Keratinocyte (primary cell): ENCODE results near the gene LSP1. TPM values are rescaled to one million over a fixed set of nuclear protein-coding genes. Genes with fewer than 3 reads are reported as not detected.
"Not testable (repeated sequence)": the region's sequence is repeated elsewhere in the genome, so short reads cannot be mapped to it uniquely, and the experiment has no call there.

Experiments used
- DNase-seq: peaks from one replicate; pipeline ENCODE4 v3.0.0-alpha.2; 2011; ENCODE audit warnings: low read depth, missing footprints, low spot score
- FAIRE-seq: peaks from 2 replicates; lab custom pipeline; 2011; peaks lifted over from hg19 to GRCh38; lab: Jason Lieb, UNC
- H2AFZ ChIP-seq: 2 replicates; pipeline ENCODE4 v1.6.0; 2012; ENCODE audit warnings: low read length, control low read depth, inconsistent platforms; ENCODE audit not compliant: control insufficient read depth
- H3K27ac ChIP-seq: 2 replicates; pipeline ENCODE4 v1.5.1; 2011; ENCODE audit warnings: low read length; ENCODE audit not compliant: control insufficient read depth, insufficient read depth
- H3K27me3 ChIP-seq: 3 replicates; pipeline ENCODE4 v1.6.0; 2011; ENCODE audit warnings: low read length; ENCODE audit not compliant: control insufficient read depth, insufficient read depth; ENCODE audit errors: extremely low read depth
- H3K36me3 ChIP-seq, 2 experiments: 2 replicates in 1 of 2; 3 replicates in 1 of 2; pipeline ENCODE4 v1.5.1; 2011; ENCODE audit warnings: low read length in 2 of 2, mild to moderate bottlenecking in 1 of 2; ENCODE audit not compliant: control insufficient read depth in 2 of 2, insufficient read depth in 2 of 2; ENCODE audit errors: extremely low read depth in 1 of 2
- H3K4me1 ChIP-seq: 3 replicates; pipeline ENCODE4 v1.5.1; 2011; ENCODE audit warnings: low read length; ENCODE audit not compliant: control insufficient read depth, insufficient read depth; ENCODE audit errors: extremely low read depth
- H3K4me2 ChIP-seq: 3 replicates; pipeline ENCODE4 v1.6.0; 2011; ENCODE audit warnings: low read depth, low read length; ENCODE audit not compliant: control insufficient read depth, insufficient read depth; ENCODE audit errors: extremely low read depth
- H3K4me3 ChIP-seq, 3 experiments: fragments of 200-600 bp in 1 of 3; sonication (generic) in 1 of 3; 2 replicates in 2 of 3; 3 replicates in 1 of 3; pipeline ENCODE4 v1.5.1; 2011 to 2016; ENCODE audit warnings: low read length in 3 of 3, mild to moderate bottlenecking in 3 of 3, control low read depth in 2 of 3, inconsistent platforms in 1 of 3, low read depth in 1 of 3, mixed read lengths in 1 of 3, mixed run types in 1 of 3, moderate library complexity in 1 of 3; ENCODE audit not compliant: control insufficient read depth in 2 of 3, insufficient read depth in 2 of 3; ENCODE audit errors: extremely low read depth in 1 of 3
- H3K79me2 ChIP-seq: 2 replicates; pipeline ENCODE4 v1.6.0; 2012; ENCODE audit warnings: low read length; ENCODE audit not compliant: control insufficient read depth, insufficient read depth
- H3K9ac ChIP-seq: 3 replicates; pipeline ENCODE4 v1.6.0; 2011; ENCODE audit warnings: low read length; ENCODE audit not compliant: control insufficient read depth, insufficient read depth; ENCODE audit errors: extremely low read depth
- H3K9me1 ChIP-seq: 3 replicates; pipeline ENCODE4 v1.6.0; 2011; ENCODE audit warnings: low read length; ENCODE audit not compliant: control insufficient read depth, insufficient read depth; ENCODE audit errors: extremely low read depth
- H3K9me3 ChIP-seq: 2 replicates; pipeline ENCODE4 v1.5.1; 2012; ENCODE audit warnings: low read depth, low read length; ENCODE audit not compliant: control insufficient read depth
- H4K20me1 ChIP-seq: 3 replicates; pipeline ENCODE4 v1.6.0; 2011; ENCODE audit warnings: low read length; ENCODE audit not compliant: control insufficient read depth, insufficient read depth; ENCODE audit errors: extremely low read depth
- EZH2 ChIP-seq: IDR thresholded peaks from one replicate; pipeline ENCODE4 v1.6.1; 2012; ENCODE audit warnings: inconsistent platforms, mild to moderate bottlenecking, low read length, moderate library complexity
- dilution Hi-C: fragments of 300-500 bp; cut with MboI; formaldehyde crosslinking; loops from one replicate; pipeline ENCODE4 v1.7.0; 2020; ENCODE audit warnings: low sequenced_read_pairs; ENCODE audit not compliant: extremely low pct_ligation_motif_present
- polyA plus RNA-seq, 5 experiments: library from polyadenylated mRNA; depleted of rRNA in 3 of 5; stranded (reverse) in 3 of 5; stranded (forward) in 1 of 5; unstranded in 1 of 5; fragments of >200 nt; gene quantifications; 1 replicate in 1 of 5; 2 replicates in 3 of 5; 3 replicates in 1 of 5; pipeline versions ENCODE4 v1.2.1 to v1.2.3, GENCODE V29; 2011 to 2012; ENCODE audit warnings: missing spikeins in 2 of 5, low read depth in 1 of 5, low replicate concordance in 1 of 5
- TF ChIP-seq, protein P1 (sequence below), 3 experiments: IDR thresholded peaks in 1 of 3; conservative IDR thresholded peaks in 1 of 3; optimal IDR thresholded peaks in 1 of 3; 2 replicates in 2 of 3; 3 replicates in 1 of 3; pipeline versions ENCODE3 to v1.5.1; 2011; ENCODE audit warnings: low read length in 3 of 3, mild to moderate bottlenecking in 3 of 3, moderate library complexity in 2 of 3, control low read depth in 1 of 3, inconsistent platforms in 1 of 3; ENCODE audit not compliant: insufficient read depth in 2 of 3; ENCODE audit errors: extremely low read depth in 1 of 3

Gene LSP1
- polyA plus RNA-seq, 1 donor (not counting 4 experiments of a cell fraction or from before 2014, with no cell fraction given), result 0.94 TPM

GRCh38 chr11:1883346-1884302 is 30.7 kb downstream of the LSP1 start:
- H3K79me2 ChIP-seq, result no peaks in the 10 kb centered on the region
- no peaks in the 10 kb centered on the region for H3K36me3 ChIP-seq
- DNase-seq, result no peak
- H3K4me3 ChIP-seq, result no peak overlapping the region
- H3K27ac ChIP-seq, result no peak overlapping the region
- H3K27me3 ChIP-seq, result peaks cover 9% of the 10 kb centered on the region
- H3K9ac ChIP-seq, result no peak overlapping the region
- H3K9me1 ChIP-seq, result no peaks in the 10 kb centered on the region
- no peaks in the 10 kb centered on the region for H4K20me1 ChIP-seq
- H3K9me3 ChIP-seq, result no peaks in the 10 kb centered on the region
- no peak overlapping the region for H3K4me2 ChIP-seq
- H3K4me1 ChIP-seq, result peaks cover 3% of the 10 kb centered on the region
- FAIRE-seq, result no peak
- dilution Hi-C loops, result no loop called here
- no peak overlapping the region for H2AFZ ChIP-seq
- no peak for TF ChIP-seq EZH2
- TF ChIP-seq, protein P1, sequence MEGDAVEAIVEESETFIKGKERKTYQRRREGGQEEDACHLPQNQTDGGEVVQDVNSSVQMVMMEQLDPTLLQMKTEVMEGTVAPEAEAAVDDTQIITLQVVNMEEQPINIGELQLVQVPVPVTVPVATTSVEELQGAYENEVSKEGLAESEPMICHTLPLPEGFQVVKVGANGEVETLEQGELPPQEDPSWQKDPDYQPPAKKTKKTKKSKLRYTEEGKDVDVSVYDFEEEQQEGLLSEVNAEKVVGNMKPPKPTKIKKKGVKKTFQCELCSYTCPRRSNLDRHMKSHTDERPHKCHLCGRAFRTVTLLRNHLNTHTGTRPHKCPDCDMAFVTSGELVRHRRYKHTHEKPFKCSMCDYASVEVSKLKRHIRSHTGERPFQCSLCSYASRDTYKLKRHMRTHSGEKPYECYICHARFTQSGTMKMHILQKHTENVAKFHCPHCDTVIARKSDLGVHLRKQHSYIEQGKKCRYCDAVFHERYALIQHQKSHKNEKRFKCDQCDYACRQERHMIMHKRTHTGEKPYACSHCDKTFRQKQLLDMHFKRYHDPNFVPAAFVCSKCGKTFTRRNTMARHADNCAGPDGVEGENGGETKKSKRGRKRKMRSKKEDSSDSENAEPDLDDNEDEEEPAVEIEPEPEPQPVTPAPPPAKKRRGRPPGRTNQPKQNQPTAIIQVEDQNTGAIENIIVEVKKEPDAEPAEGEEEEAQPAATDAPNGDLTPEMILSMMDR (optimal IDR thresholded peaks at IDR 0.05 in 1 of 3, IDR thresholded peaks at IDR 0.05 in 1 of 3, conservative IDR thresholded peaks at IDR 0.05 in 1 of 3; ENCODE audit: extremely low read depth in 1 of 3, insufficient read depth in 2 of 3, low read length in 3 of 3), result no peak

- DNase-seq (no peak), FAIRE-seq (no peak)
- Histone ChIP-seq H3K27ac (no peak overlapping the region), H3K79me2 (no peaks in the 10 kb centered on the region), H3K4me3 (no peak overlapping the region), H3K4me2 (no peak overlapping the region), H3K9ac (no peak overlapping the region), H3K9me1 (no peaks in the 10 kb centered on the region), H3K36me3 (no peaks in the 10 kb centered on the region), H3K27me3 (peaks cover 9% of the 10 kb centered on the region), H4K20me1 (no peaks in the 10 kb centered on the region), H3K4me1 (peaks cover 1% of the 10 kb centered on the region), H3K9me3 (no peaks in the 10 kb centered on the region), H2AFZ (no peak overlapping the region)
- TF ChIP-seq EZH2, result no peak
- TF ChIP-seq, protein P1 (optimal IDR thresholded peaks at IDR 0.05 in 1 of 3, IDR thresholded peaks at IDR 0.05 in 1 of 3, conservative IDR thresholded peaks at IDR 0.05 in 1 of 3; ENCODE audit: extremely low read depth in 1 of 3, insufficient read depth in 2 of 3, low read length in 3 of 3), result no peak
- dilution Hi-C loops, result no loop called here
Measured at GRCh38 chr11:1884303-1884700, 31.4 kb downstream of the LSP1 start.

DNA sequence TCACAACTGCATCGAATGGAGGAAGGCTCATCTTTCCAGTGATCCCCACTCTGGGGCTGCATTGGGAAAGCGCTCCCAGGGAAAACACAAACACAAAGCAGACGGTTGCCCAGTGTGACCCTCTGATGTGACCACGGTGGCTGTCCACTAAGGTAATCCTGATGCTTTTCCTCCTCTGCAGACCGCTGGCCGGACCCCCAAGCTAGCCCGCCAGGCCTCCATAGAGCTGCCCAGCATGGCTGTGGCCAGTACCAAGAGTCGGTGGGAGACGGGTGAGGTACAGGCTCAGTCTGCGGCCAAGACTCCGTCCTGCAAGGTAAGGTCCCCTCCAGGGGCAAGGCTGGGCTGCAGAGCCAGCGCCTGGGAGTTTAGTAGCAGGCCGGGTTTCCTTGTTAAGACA is 33.7 kb downstream of the LSP1 start:
- H3K4me1 ChIP-seq, H3K9me1 ChIP-seq, DNase-seq, H3K27ac ChIP-seq, H3K4me2 ChIP-seq, FAIRE-seq, H3K36me3 ChIP-seq, H4K20me1 ChIP-seq, H3K4me3 ChIP-seq, H3K79me2 ChIP-seq, H3K9ac ChIP-seq, dilution Hi-C loops, H3K9me3 ChIP-seq, H2AFZ ChIP-seq, H3K27me3 ChIP-seq: not testable (repeated sequence)
